HG03060 (cell line): ENCODE measurements around the gene CKMT2.
A peak's percentile ranks its signal among the peaks of the same experiment; 100 is the strongest.
"Not testable (repeated sequence)": the region's sequence is repeated elsewhere in the genome, so short reads cannot be mapped to it uniquely, and the experiment has no call there.

Experiments used
- ATAC-seq: cut with Tn5 transposase; IDR thresholded peaks from one replicate; pipeline ENCODE4 v1.9.1; 2021; ENCODE audit warnings: low read depth, moderate number of reproducible peaks; ENCODE audit not compliant: unreplicated experiment

Gene CKMT2

GRCh38 chr5:81247441-81247972 is 14.4 kb downstream of the CKMT2 start:
- no peak for ATAC-seq

- no peak for ATAC-seq
Measured at GRCh38 chr5:81249240-81249639, 16.1 kb downstream of the CKMT2 start.

GRCh38 chr5:81250004-81250403 is 16.9 kb downstream of the CKMT2 start:
- ATAC-seq = no peak

- no peak for ATAC-seq
Measured at GRCh38 chr5:81251922-81252321, 18.8 kb downstream of the CKMT2 start.

GRCh38 chr5:81252904-81253303 is 19.8 kb downstream of the CKMT2 start:
- no peak for ATAC-seq

- ATAC-seq = no peak
Measured at GRCh38 chr5:81253875-81254274, 20.8 kb downstream of the CKMT2 start.

GRCh38 chr5:81254886-81255559 is 21.9 kb downstream of the CKMT2 start:
- ATAC-seq = no peak

GRCh38 chr5:81256766-81257165 is 23.6 kb downstream of the CKMT2 start:
- no peak for ATAC-seq

- not testable (repeated sequence) for ATAC-seq
Measured at GRCh38 chr5:81262796-81263195, 29.7 kb downstream of the CKMT2 start.

GRCh38 chr5:81265101-81265500 is 32.0 kb downstream of the CKMT2 start:
- ATAC-seq = no peak

GRCh38 chr5:81268521-81269196 is 35.5 kb downstream of the CKMT2 start:
- ATAC-seq = peak; percentile 55

- ATAC-seq = no peak
Measured at GRCh38 chr5:81269751-81270393, 36.8 kb downstream of the CKMT2 start.

- not testable (repeated sequence) for ATAC-seq
Measured at GRCh38 chr5:81270394-81271027, 37.4 kb downstream of the CKMT2 start.

GRCh38 chr5:81283976-81284375 is 50.9 kb downstream of the CKMT2 start:
- ATAC-seq = no peak

GRCh38 chr5:81286059-81286617 is 53.0 kb downstream of the CKMT2 start:
- no peak for ATAC-seq

GRCh38 chr5:81288021-81288433 is 54.9 kb downstream of the CKMT2 start:
- no peak for ATAC-seq

- ATAC-seq = no peak
Measured at GRCh38 chr5:81290146-81290545, 57.0 kb downstream of the CKMT2 start.

- ATAC-seq = no peak
Measured at GRCh38 chr5:81292130-81292529, 59.0 kb downstream of the CKMT2 start.

- not testable (repeated sequence) for ATAC-seq
Measured at GRCh38 chr5:81294021-81294420, 60.9 kb downstream of the CKMT2 start.

- no peak for ATAC-seq
Measured at GRCh38 chr5:81297531-81297930, 64.4 kb downstream of the CKMT2 start.

GRCh38 chr5:81300921-81301270 is 67.8 kb downstream of the CKMT2 start:
- no peak for ATAC-seq
